CD4-positive, alpha-beta T cell treated with Interleukin-4 for 1 hour (primary cell): Measurements from ENCODE around the gene TFIP11.

ENCODE experiments used
- DNase-seq, 2 donors: peaks; one replicate each; pipeline ENCODE4 v3.0.0-alpha.2; 2020 to 2022

TFIP11 gene

GRCh38 chr22:26445577-26446275 lies 66.5 kb downstream of the TFIP11 start:
- peak in 1 of 2 donors; percentile 7 for DNase-seq

GRCh38 chr22:26444777-26445176 lies 67.5 kb downstream of the TFIP11 start:
- DNase-seq = no peak

GRCh38 chr22:26443901-26444690 lies 68.2 kb downstream of the TFIP11 start:
- DNase-seq = peak in 1 of 2 donors; percentile 5

GRCh38 chr22:26442086-26442756 lies 70.1 kb downstream of the TFIP11 start:
- peak in 1 of 2 donors; percentile 6 for DNase-seq
